K562 (cell line): Measurements from ENCODE around the gene DPEP2NB. TPM values are rescaled to one million over a fixed set of nuclear protein-coding genes. Genes with fewer than 3 reads are reported as not detected.
A peak's percentile ranks its signal among the peaks of the same experiment; 100 is the strongest.

Experiments used
- MGA ChIP-seq: fragments of 450-650 bp; IDR thresholded peaks from 2 replicates; pipeline ENCODE4 v1.6.1; 2016; ENCODE audit warnings: mild to moderate bottlenecking, moderate library complexity
- polyA plus RNA-seq, 8 experiments: library from polyadenylated mRNA; depleted of rRNA in 4 of 8; stranded (reverse) in 5 of 8; unstranded in 3 of 8; fragments of >200 nt; fragmentation: Nextera tagmentation in 2 of 8; fragmentation: Illumina TruSeq in 1 of 8; extraction: Ambion mirVana in 2 of 8; extraction: Trizol in 1 of 8; gene quantifications; 2 replicates each; pipeline versions ENCODE4 v1.2.1 to v1.2.3, GENCODE V29; 2011 to 2014; ENCODE audit warnings: inconsistent platforms in 1 of 8, missing spikeins in 1 of 8
- total RNA-seq, 7 experiments: library from RNA; depleted of rRNA in 6 of 7; stranded (reverse); fragments of >200 nt in 6 of 7; fragmentation: Illumina TruSeq in 2 of 7; extraction: Trizol in 2 of 7; gene quantifications; 2 replicates each; pipeline versions ENCODE4 v1.2.1 to v1.2.3, GENCODE V29; 2011 to 2021; ENCODE audit warnings: low replicate concordance in 1 of 7

DPEP2NB gene
- total and polyA plus RNA-seq, 9 of the 15 experiments (the other 6 are each of a cell fraction or from before 2014, with no cell fraction given), result not detected

GRCh38 chr16:68030108-68030507 lies 14.4 kb upstream of the DPEP2NB start (continued):
- peak; percentile 53; the same call in 1 of the 2 replicates for TF ChIP-seq MGA
